ENCODE measurements around the gene AKAP6.
"Not testable (repeated sequence)": the region's sequence is repeated elsewhere in the genome, so short reads cannot be mapped to it uniquely, and the experiment has no call there.

AKAP6 gene

GRCh38 chr14:32458720-32459119, 129.6 kb downstream of the AKAP6 start:
- H3K27me3 ChIP-seq (ENCODE audit: control insufficient read depth in 1 of 2, insufficient read depth in 2 of 2, low read length in 2 of 2): no peaks in the 10 kb centered on the region
- H3K36me3 ChIP-seq (ENCODE audit: insufficient read depth, low read length): no peaks in the 10 kb centered on the region
- no peaks in the 10 kb centered on the region for H3K9me3 ChIP-seq (ENCODE audit: low read length)
- peaks cover 20% of the 10 kb centered on the region for H3K4me1 ChIP-seq (ENCODE audit: insufficient read depth, low read length)
- no peak overlapping the region for H3K4me3 ChIP-seq (ENCODE audit: low read depth in 1 of 2, low read length in 2 of 2)
- H3K9ac ChIP-seq (ENCODE audit: low read length): no peak overlapping the region
- H3K27ac ChIP-seq (ENCODE audit: low read depth, low read length): no peak overlapping the region

GRCh38 chr14:32460267-32460666, 131.2 kb downstream of the AKAP6 start:
- Histone ChIP-seq H3K9ac (ENCODE audit: low read length) (no peak overlapping the region), H3K36me3 (ENCODE audit: insufficient read depth, low read length) (no peaks in the 10 kb centered on the region), H3K4me3 (ENCODE audit: low read depth in 1 of 2, low read length in 2 of 2) (no peak overlapping the region), H3K9me3 (ENCODE audit: low read length) (no peaks in the 10 kb centered on the region), H3K4me1 (ENCODE audit: insufficient read depth, low read length) (peaks cover 14% of the 10 kb centered on the region), H3K27ac (ENCODE audit: low read depth, low read length) (no peak overlapping the region), H3K27me3 (ENCODE audit: control insufficient read depth in 1 of 2, insufficient read depth in 2 of 2, low read length in 2 of 2) (no peaks in the 10 kb centered on the region)

- not testable (repeated sequence) for H3K27me3 ChIP-seq (ENCODE audit: control insufficient read depth in 1 of 2, insufficient read depth in 2 of 2, low read length in 2 of 2); H3K36me3 ChIP-seq (ENCODE audit: insufficient read depth, low read length); H3K27ac ChIP-seq (ENCODE audit: low read depth, low read length); H3K9ac ChIP-seq (ENCODE audit: low read length); H3K4me3 ChIP-seq (ENCODE audit: low read depth in 1 of 2, low read length in 2 of 2); H3K9me3 ChIP-seq (ENCODE audit: low read length)
- H3K4me1 ChIP-seq (ENCODE audit: insufficient read depth, low read length): peaks cover 15% of the 10 kb centered on the region
Measured at GRCh38 chr14:32462553-32462952, 133.5 kb downstream of the AKAP6 start.

- Histone ChIP-seq H3K36me3 (ENCODE audit: insufficient read depth, low read length) (no peaks in the 10 kb centered on the region), H3K4me1 (ENCODE audit: insufficient read depth, low read length) (peaks cover 48% of the 10 kb centered on the region), H3K27me3 (ENCODE audit: control insufficient read depth in 1 of 2, insufficient read depth in 2 of 2, low read length in 2 of 2) (no peaks in the 10 kb centered on the region), H3K9me3 (ENCODE audit: low read length) (no peaks in the 10 kb centered on the region), H3K9ac (ENCODE audit: low read length) (no peak overlapping the region), H3K27ac (ENCODE audit: low read depth, low read length) (peak overlapping the region; percentile 46), H3K4me3 (ENCODE audit: low read depth in 1 of 2, low read length in 2 of 2) (no peak overlapping the region)
Measured at GRCh38 chr14:32468955-32469354, 139.9 kb downstream of the AKAP6 start.

GRCh38 chr14:32469388-32470160, 140.5 kb downstream of the AKAP6 start:
- no peak overlapping the region for H3K4me3 ChIP-seq (ENCODE audit: low read depth in 1 of 2, low read length in 2 of 2)
- no peaks in the 10 kb centered on the region for H3K27me3 ChIP-seq (ENCODE audit: control insufficient read depth in 1 of 2, insufficient read depth in 2 of 2, low read length in 2 of 2)
- H3K9ac ChIP-seq (ENCODE audit: low read length): no peak overlapping the region
- peaks cover 48% of the 10 kb centered on the region for H3K4me1 ChIP-seq (ENCODE audit: insufficient read depth, low read length)
- no peaks in the 10 kb centered on the region for H3K36me3 ChIP-seq (ENCODE audit: insufficient read depth, low read length)
- H3K27ac ChIP-seq (ENCODE audit: low read depth, low read length): peak overlapping the region; percentile 46
- H3K9me3 ChIP-seq (ENCODE audit: low read length): no peaks in the 10 kb centered on the region

GRCh38 chr14:32470161-32470715, 141.1 kb downstream of the AKAP6 start:
- H3K27ac ChIP-seq (ENCODE audit: low read depth, low read length): peak overlapping the region; percentile 37
- H3K27me3 ChIP-seq (ENCODE audit: control insufficient read depth in 1 of 2, insufficient read depth in 2 of 2, low read length in 2 of 2): no peaks in the 10 kb centered on the region

GRCh38 chr14:32471181-32471580, 142.1 kb downstream of the AKAP6 start:
- Histone ChIP-seq H3K4me3 (ENCODE audit: low read depth in 1 of 2, low read length in 2 of 2) (no peak overlapping the region), H3K27ac (ENCODE audit: low read depth, low read length) (peak overlapping the region; percentile 16), H3K4me1 (ENCODE audit: insufficient read depth, low read length) (peaks cover 53% of the 10 kb centered on the region), H3K9ac (ENCODE audit: low read length) (no peak overlapping the region), H3K36me3 (ENCODE audit: insufficient read depth, low read length) (no peaks in the 10 kb centered on the region), H3K27me3 (ENCODE audit: control insufficient read depth in 1 of 2, insufficient read depth in 2 of 2, low read length in 2 of 2) (no peaks in the 10 kb centered on the region), H3K9me3 (ENCODE audit: low read length) (no peaks in the 10 kb centered on the region)

More at GRCh38 chr14:32470161-32470715, 141.1 kb downstream of the AKAP6 start:
- Histone ChIP-seq H3K4me1 (ENCODE audit: insufficient read depth, low read length) (peaks cover 52% of the 10 kb centered on the region), H3K4me3 (ENCODE audit: low read depth in 1 of 2, low read length in 2 of 2) (no peak overlapping the region), H3K36me3 (ENCODE audit: insufficient read depth, low read length) (no peaks in the 10 kb centered on the region), H3K9ac (ENCODE audit: low read length) (no peak overlapping the region), H3K9me3 (ENCODE audit: low read length) (no peaks in the 10 kb centered on the region)

GRCh38 chr14:32472076-32472475, 143.0 kb downstream of the AKAP6 start:
- Histone ChIP-seq H3K4me3 (ENCODE audit: low read depth in 1 of 2, low read length in 2 of 2) (no peak overlapping the region), H3K27ac (ENCODE audit: low read depth, low read length) (peak overlapping the region; percentile 16), H3K9me3 (ENCODE audit: low read length) (no peaks in the 10 kb centered on the region), H3K36me3 (ENCODE audit: insufficient read depth, low read length) (no peaks in the 10 kb centered on the region), H3K9ac (ENCODE audit: low read length) (no peak overlapping the region), H3K27me3 (ENCODE audit: control insufficient read depth in 1 of 2, insufficient read depth in 2 of 2, low read length in 2 of 2) (no peaks in the 10 kb centered on the region), H3K4me1 (ENCODE audit: insufficient read depth, low read length) (peaks cover 61% of the 10 kb centered on the region)

GRCh38 chr14:32472512-32473463, 143.7 kb downstream of the AKAP6 start:
- H3K9ac ChIP-seq (ENCODE audit: low read length): no peak overlapping the region
- H3K4me1 ChIP-seq (ENCODE audit: insufficient read depth, low read length): peaks cover 61% of the 10 kb centered on the region
- no peaks in the 10 kb centered on the region for H3K36me3 ChIP-seq (ENCODE audit: insufficient read depth, low read length)
- H3K27ac ChIP-seq (ENCODE audit: low read depth, low read length): peak overlapping the region; percentile 16
- no peaks in the 10 kb centered on the region for H3K9me3 ChIP-seq (ENCODE audit: low read length)
- H3K4me3 ChIP-seq (ENCODE audit: low read depth in 1 of 2, low read length in 2 of 2): no peak overlapping the region
- H3K27me3 ChIP-seq (ENCODE audit: control insufficient read depth in 1 of 2, insufficient read depth in 2 of 2, low read length in 2 of 2): no peaks in the 10 kb centered on the region

GRCh38 chr14:32473464-32473855, 144.4 kb downstream of the AKAP6 start:
- H3K4me3 ChIP-seq (ENCODE audit: low read depth in 1 of 2, low read length in 2 of 2): no peak overlapping the region
- peak overlapping the region; percentile 16 for H3K27ac ChIP-seq (ENCODE audit: low read depth, low read length)
- H3K27me3 ChIP-seq (ENCODE audit: control insufficient read depth in 1 of 2, insufficient read depth in 2 of 2, low read length in 2 of 2): no peaks in the 10 kb centered on the region
- H3K36me3 ChIP-seq (ENCODE audit: insufficient read depth, low read length): no peaks in the 10 kb centered on the region
- no peaks in the 10 kb centered on the region for H3K9me3 ChIP-seq (ENCODE audit: low read length)
- H3K9ac ChIP-seq (ENCODE audit: low read length): no peak overlapping the region
- H3K4me1 ChIP-seq (ENCODE audit: insufficient read depth, low read length): peaks cover 64% of the 10 kb centered on the region

- Histone ChIP-seq H3K27ac (ENCODE audit: low read depth, low read length) (peak overlapping the region; percentile 29), H3K9me3 (ENCODE audit: low read length) (no peaks in the 10 kb centered on the region), H3K4me3 (ENCODE audit: low read depth in 1 of 2, low read length in 2 of 2) (no peak overlapping the region), H3K9ac (ENCODE audit: low read length) (no peak overlapping the region), H3K36me3 (ENCODE audit: insufficient read depth, low read length) (no peaks in the 10 kb centered on the region), H3K27me3 (ENCODE audit: control insufficient read depth in 1 of 2, insufficient read depth in 2 of 2, low read length in 2 of 2) (no peaks in the 10 kb centered on the region), H3K4me1 (ENCODE audit: insufficient read depth, low read length) (peaks cover 60% of the 10 kb centered on the region)
Measured at GRCh38 chr14:32474478-32475195, 145.5 kb downstream of the AKAP6 start.
